Tibial nerve (tissue), 4 donors: ENCODE data around the gene TPH1. TPM values are rescaled to one million over a fixed set of nuclear protein-coding genes. Genes with fewer than 3 reads are reported as not detected.

Experiments
- DNase-seq, 2 donors: peaks; one replicate each; pipeline ENCODE4 v3.0.0-alpha.2; 2019; ENCODE audit warnings: low spot score in 2 of 2
- H3K27ac ChIP-seq, 4 donors: fragments of 200-600 bp; sonication (generic) in 3 of 4; one replicate each; pipeline ENCODE4 v1.5.1; 2017 to 2019; ENCODE audit warnings: mild to moderate bottlenecking in 1 of 4
- H3K27me3 ChIP-seq, 2 donors: fragments of 200-600 bp; sonication (generic) in 1 of 2; one replicate each; pipeline versions ENCODE4 v1.5.1 to v1.6.0; 2017 to 2019
- H3K36me3 ChIP-seq, 3 donors: fragments of 200-600 bp; sonication (generic); one replicate each; pipeline ENCODE4 v1.5.1; 2018 to 2019
- H3K4me1 ChIP-seq, 4 donors: fragments of 200-600 bp; sonication (generic) in 3 of 4; one replicate each; pipeline ENCODE4 v1.5.1; 2017 to 2019
- H3K4me3 ChIP-seq, 4 donors: fragments of 200-600 bp; sonication (generic) in 3 of 4; one replicate each; pipeline ENCODE4 v1.5.1; 2017 to 2019; ENCODE audit warnings: mild to moderate bottlenecking in 1 of 4, moderate library complexity in 1 of 4
- H3K9me3 ChIP-seq, 4 donors: fragments of 200-600 bp; sonication (generic) in 3 of 4; one replicate each; pipeline ENCODE4 v1.5.1; 2017 to 2019
- EP300 ChIP-seq, 2 donors: sonication (generic); formaldehyde crosslinking; IDR thresholded peaks; one replicate each; pipeline ENCODE4 v1.6.1; 2017; ENCODE audit warnings: antibody characterized with exemption in 2 of 2, mild to moderate bottlenecking in 1 of 2
- POLR2A ChIP-seq, 2 donors: fragments of 450-650 bp; IDR thresholded peaks; one replicate each; pipeline ENCODE4 v1.6.1; 2017; ENCODE audit warnings: antibody characterized with exemption in 2 of 2, mild to moderate bottlenecking in 2 of 2, moderate library complexity in 2 of 2
- WGBS, 2 donors: methylation state at CpG; one replicate each; pipeline ENCODE4 v1.1.5; 2018; 5-methylcytosine and 5-hydroxymethylcytosine counted together
- total RNA-seq, 4 donors: library from RNA; depleted of rRNA; stranded (reverse); fragments of >200 nt; gene quantifications; one replicate each; pipeline ENCODE4 v1.1.0, GENCODE V29; 2016
- TF ChIP-seq, protein P1 (sequence below), 5 experiments: fragments of 200-600 bp in 3 of 5; fragments of 450-650 bp in 2 of 5; sonication (generic) in 3 of 5; IDR thresholded peaks; one replicate each; pipeline ENCODE4 v1.5.1; 2016 to 2019; ENCODE audit warnings: antibody characterized with exemption in 5 of 5, mild to moderate bottlenecking in 3 of 5, moderate library complexity in 2 of 5

TPH1 gene
- total RNA-seq, 4 donors from 2014 or later: 0.59 to 1.0 (median 0.63) TPM

DNA sequence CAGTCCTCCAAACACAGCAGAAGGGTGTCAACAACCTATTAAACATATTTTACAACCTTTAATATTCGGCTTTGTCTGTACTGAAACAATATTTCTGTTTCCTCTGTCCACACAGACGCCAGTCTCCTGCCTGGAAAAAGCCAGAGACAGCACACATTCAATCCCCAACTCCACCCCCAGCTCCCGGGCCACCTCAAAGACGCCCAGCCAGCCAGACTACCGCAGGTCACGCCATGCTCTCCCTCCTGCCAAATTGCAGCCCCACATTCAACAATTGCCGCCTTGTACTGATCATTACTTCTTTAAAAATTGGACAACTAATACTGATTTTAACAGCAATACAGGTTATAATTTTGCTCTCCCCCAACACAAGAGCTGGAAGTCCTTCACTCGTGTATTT lies 34.4 kb downstream of the TPH1 start:
- DNase-seq: no peak
- H3K27me3 ChIP-seq: no peaks in the 10 kb centered on the region
- H3K9me3 ChIP-seq: no peaks in the 10 kb centered on the region
- H3K4me3 ChIP-seq: peak overlapping the region in 1 of 4 donors; percentile 75
- peaks cover 0 to 15% (median 7%) of the 10 kb centered on the region in 4 donors for H3K4me1 ChIP-seq
- H3K36me3 ChIP-seq: peaks cover 0 to 9% (median 0%) of the 10 kb centered on the region in 3 donors
- 54% methylated on average over 8 of the region's 8 CpGs for WGBS, 2 donors
- H3K27ac ChIP-seq: peak overlapping the region in 2 of 4 donors; percentile 89 to 97
- TF ChIP-seq, protein P1, sequence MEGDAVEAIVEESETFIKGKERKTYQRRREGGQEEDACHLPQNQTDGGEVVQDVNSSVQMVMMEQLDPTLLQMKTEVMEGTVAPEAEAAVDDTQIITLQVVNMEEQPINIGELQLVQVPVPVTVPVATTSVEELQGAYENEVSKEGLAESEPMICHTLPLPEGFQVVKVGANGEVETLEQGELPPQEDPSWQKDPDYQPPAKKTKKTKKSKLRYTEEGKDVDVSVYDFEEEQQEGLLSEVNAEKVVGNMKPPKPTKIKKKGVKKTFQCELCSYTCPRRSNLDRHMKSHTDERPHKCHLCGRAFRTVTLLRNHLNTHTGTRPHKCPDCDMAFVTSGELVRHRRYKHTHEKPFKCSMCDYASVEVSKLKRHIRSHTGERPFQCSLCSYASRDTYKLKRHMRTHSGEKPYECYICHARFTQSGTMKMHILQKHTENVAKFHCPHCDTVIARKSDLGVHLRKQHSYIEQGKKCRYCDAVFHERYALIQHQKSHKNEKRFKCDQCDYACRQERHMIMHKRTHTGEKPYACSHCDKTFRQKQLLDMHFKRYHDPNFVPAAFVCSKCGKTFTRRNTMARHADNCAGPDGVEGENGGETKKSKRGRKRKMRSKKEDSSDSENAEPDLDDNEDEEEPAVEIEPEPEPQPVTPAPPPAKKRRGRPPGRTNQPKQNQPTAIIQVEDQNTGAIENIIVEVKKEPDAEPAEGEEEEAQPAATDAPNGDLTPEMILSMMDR (IDR thresholded peaks at IDR 0.05): no peak
- TF ChIP-seq POLR2A (IDR thresholded peaks at IDR 0.05) (no peak), EP300 (IDR thresholded peaks at IDR 0.05) (no peak)

DNA sequence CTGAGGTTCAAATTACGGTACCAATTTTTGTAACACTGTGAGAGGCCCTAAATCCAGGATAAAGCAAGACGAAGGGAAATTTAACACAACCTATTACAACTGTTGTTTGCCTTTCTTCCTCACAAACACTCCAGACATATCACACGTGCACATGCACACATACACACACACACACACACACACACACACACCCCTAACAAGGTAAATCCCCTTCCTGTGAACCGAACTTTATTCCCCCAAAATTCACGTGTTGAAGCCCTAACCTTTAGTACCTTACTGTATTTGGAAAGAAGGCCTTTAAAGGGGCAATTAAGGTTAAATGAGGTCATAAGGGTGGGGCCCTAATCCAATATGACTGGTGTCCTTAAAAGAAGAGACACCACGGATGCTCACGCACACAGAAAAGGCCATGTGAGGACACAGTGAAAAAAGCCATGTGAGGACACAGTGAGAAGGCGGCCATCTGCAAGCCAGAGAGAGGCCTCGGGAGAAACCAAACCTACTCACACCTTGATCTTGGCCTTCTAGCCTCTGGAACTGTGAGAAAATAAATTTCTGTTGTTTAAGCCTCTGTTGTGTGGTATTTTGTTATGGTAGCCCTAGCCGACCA lies 35.0 kb downstream of the TPH1 start:
- Histone ChIP-seq H3K4me1 (peaks cover 0 to 15% (median 7%) of the 10 kb centered on the region in 4 donors), H3K4me3 (no peak overlapping the region), H3K9me3 (no peaks in the 10 kb centered on the region), H3K36me3 (peaks cover 0 to 15% (median 0%) of the 10 kb centered on the region in 3 donors), H3K27me3 (no peaks in the 10 kb centered on the region), H3K27ac (peak overlapping the region in 2 of 4 donors; percentile 89 to 97)
- 82 to 84% methylated on average over 10 of the region's 10 CpGs for WGBS, 2 donors
- TF ChIP-seq POLR2A (IDR thresholded peaks at IDR 0.05) (no peak), EP300 (IDR thresholded peaks at IDR 0.05) (no peak)
- TF ChIP-seq, protein P1 (IDR thresholded peaks at IDR 0.05): no peak
- DNase-seq: no peak

DNA sequence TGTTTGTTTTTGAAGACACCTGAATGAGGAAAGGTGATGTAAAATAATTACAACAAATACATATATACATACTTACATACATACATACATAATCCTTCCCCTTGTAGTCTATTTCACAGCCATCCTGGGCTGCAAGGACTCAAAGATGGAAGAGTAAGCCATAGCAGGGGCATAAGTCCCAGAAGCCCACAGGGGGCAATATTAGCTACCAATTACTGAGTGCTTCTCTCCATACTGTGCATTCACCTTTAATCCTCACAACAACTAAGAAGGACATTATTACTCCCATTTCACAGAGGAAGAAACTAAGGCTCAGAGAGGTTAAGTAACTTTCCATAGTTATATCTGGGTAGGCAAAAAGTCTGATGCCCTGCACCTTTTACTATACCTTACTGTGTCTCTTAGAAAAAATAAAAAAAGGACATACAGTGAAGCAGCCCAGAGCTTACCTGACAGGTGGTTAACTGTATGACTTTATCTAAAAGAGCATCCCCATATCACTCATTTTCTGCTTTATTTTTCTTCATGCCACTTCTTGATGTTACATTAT lies 35.9 kb downstream of the TPH1 start:
- no peak overlapping the region for H3K27ac ChIP-seq
- TF ChIP-seq EP300 (IDR thresholded peaks at IDR 0.05) (no peak), POLR2A (IDR thresholded peaks at IDR 0.05) (no peak)
- TF ChIP-seq, protein P1 (IDR thresholded peaks at IDR 0.05): no peak
- peaks cover 0 to 24% (median 0%) of the 10 kb centered on the region in 3 donors for H3K36me3 ChIP-seq
- no peaks in the 10 kb centered on the region for H3K27me3 ChIP-seq
- H3K9me3 ChIP-seq: no peaks in the 10 kb centered on the region
- peaks cover 0 to 15% (median 7%) of the 10 kb centered on the region in 4 donors for H3K4me1 ChIP-seq
- no peak overlapping the region for H3K4me3 ChIP-seq
- no peak for DNase-seq

- 86 to 88% methylated on average over 4 of the region's 4 CpGs for WGBS, 2 donors
- no peak overlapping the region for H3K27ac ChIP-seq
- H3K27me3 ChIP-seq: no peaks in the 10 kb centered on the region
- peaks cover 0 to 69% (median 0%) of the 10 kb centered on the region in 3 donors for H3K36me3 ChIP-seq
- no peak for DNase-seq
- H3K9me3 ChIP-seq: no peaks in the 10 kb centered on the region
- H3K4me3 ChIP-seq: no peak overlapping the region
- TF ChIP-seq EP300 (IDR thresholded peaks at IDR 0.05) (no peak), POLR2A (IDR thresholded peaks at IDR 0.05) (no peak)
- TF ChIP-seq, protein P1 (IDR thresholded peaks at IDR 0.05): no peak
- no peaks in the 10 kb centered on the region for H3K4me1 ChIP-seq
These were observed 40.5 kb downstream of the TPH1 start for GRCh38 chr11:18005376-18006129.

GRCh38 chr11:18001191-18001590 lies 44.9 kb downstream of the TPH1 start:
- H3K36me3 ChIP-seq: peaks cover 0 to 87% (median 0%) of the 10 kb centered on the region in 3 donors
- no peak overlapping the region for H3K27ac ChIP-seq

More at GRCh38 chr11:18001191-18001590, 44.9 kb downstream of the TPH1 start:
- H3K27me3 ChIP-seq: no peaks in the 10 kb centered on the region
- WGBS, 2 donors: 68 to 70% methylated on average over 2 of the region's 2 CpGs
- no peaks in the 10 kb centered on the region for H3K4me1 ChIP-seq
- no peak for DNase-seq
- H3K4me3 ChIP-seq: no peak overlapping the region
- no peaks in the 10 kb centered on the region for H3K9me3 ChIP-seq
- no peak for TF ChIP-seq POLR2A (IDR thresholded peaks at IDR 0.05)
- no peak for TF ChIP-seq EP300 (IDR thresholded peaks at IDR 0.05)
- TF ChIP-seq, protein P1 (IDR thresholded peaks at IDR 0.05): no peak
